Esophagus squamous epithelium (tissue), 4 donors: ENCODE results near the gene ZMIZ1.

ENCODE experiments used
- CTCF ChIP-seq, 6 experiments: fragments of 450-650 bp in 4 of 6; fragments of 200-600 bp in 2 of 6; sonication (generic) in 2 of 6; IDR thresholded peaks; one replicate each; pipeline ENCODE4 v1.5.1; 2016 to 2019; ENCODE audit warnings: antibody characterized with exemption in 6 of 6, mild to moderate bottlenecking in 4 of 6, moderate library complexity in 4 of 6
- POLR2A ChIP-seq, 4 donors: fragments of 450-650 bp; IDR thresholded peaks; one replicate each; pipeline ENCODE4 v1.6.1; 2017; ENCODE audit warnings: antibody characterized with exemption in 4 of 4, mild to moderate bottlenecking in 4 of 4, moderate library complexity in 3 of 4

- TF ChIP-seq CTCF (IDR thresholded peaks at IDR 0.05) (no peak), POLR2A (IDR thresholded peaks at IDR 0.05) (no peak)
Observed at GRCh38 chr10:79229830-79230327, 161.1 kb downstream of the ZMIZ1 start.
